Stimulated activated CD8-positive, alpha-beta memory T cell treated with anti-CD3 and anti-CD28 coated beads, Interleukin-7, amount 100 ng/mL, for 48 hours (primary cell): ENCODE data around the gene SLCO4A1.
"Not testable (repeated sequence)": the region's sequence is repeated elsewhere in the genome, so short reads cannot be mapped to it uniquely, and the experiment has no call there.

Experiments
- DNase-seq, 2 donors: peaks; one replicate each; pipeline ENCODE4 v3.0.0-alpha.2; 2020; ENCODE audit warnings: low read depth in 1 of 2; ENCODE audit errors: extremely low read depth in 1 of 2

SLCO4A1 gene

DNA sequence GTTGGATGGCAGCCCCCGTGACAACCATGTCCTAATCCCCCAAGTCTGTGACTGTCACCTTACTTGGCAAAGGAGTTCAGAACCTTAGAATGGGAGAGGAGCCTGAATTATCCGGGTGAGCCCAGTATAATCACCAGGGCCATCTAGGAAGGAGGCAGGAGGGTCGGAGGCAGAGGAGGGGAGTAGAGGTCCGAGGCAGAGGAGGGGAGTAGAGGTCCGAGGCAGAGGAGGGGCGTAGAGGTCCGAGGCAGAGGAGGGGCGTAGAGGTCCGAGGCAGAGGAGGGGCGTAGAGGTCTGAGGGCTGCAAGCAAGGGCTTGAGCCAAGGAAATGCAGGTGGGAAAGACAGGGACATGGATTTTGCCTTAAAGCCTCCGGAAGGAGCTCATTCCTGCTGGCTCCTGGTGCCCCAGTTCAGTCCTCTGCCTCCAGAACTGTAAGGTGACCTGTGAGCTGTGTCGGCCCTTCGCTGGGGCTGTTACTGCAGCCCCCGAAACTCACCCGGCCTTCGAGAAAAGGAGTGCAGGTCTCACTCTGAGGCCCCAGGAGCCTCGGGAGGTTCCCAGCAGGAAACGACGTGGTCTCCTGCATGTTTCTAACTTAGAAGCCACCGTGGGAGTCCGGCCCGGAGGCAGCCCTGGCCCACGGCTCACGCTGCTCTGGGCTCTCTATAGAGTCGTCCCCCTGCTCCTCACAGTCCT lies 20.0 kb upstream of the SLCO4A1 start:
- DNase-seq = no peak

DNA sequence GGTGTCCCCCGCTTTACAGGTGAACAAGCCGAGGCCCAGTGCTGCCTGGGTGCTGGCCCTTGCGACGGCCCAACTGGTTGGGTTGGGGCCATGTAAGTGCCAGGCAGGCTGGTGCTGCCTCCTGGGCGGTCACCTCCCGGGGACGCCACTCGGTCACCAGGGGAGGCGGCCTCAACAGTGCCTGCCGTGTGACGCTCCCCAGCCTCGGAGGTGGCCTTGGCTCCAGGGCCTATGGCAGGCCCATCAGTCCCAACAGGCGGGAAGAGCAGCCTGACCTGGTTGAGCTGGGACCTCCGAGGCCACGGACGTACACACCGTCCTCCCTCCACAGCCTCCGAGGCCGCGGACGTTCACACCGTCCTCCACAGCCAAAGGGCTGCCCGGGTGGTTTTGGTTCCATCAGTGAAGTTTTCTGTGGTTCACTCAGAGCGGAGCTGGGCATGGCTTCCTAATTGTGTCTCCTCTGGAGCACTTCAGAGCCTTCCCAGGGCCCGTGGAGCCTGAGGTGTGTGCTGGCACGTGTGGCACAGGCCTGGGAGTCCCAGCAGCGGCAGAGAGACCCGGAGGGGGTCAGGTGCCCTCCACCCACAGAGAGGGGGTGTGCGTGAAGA lies 19.3 kb upstream of the SLCO4A1 start:
- no peak for DNase-seq

DNA sequence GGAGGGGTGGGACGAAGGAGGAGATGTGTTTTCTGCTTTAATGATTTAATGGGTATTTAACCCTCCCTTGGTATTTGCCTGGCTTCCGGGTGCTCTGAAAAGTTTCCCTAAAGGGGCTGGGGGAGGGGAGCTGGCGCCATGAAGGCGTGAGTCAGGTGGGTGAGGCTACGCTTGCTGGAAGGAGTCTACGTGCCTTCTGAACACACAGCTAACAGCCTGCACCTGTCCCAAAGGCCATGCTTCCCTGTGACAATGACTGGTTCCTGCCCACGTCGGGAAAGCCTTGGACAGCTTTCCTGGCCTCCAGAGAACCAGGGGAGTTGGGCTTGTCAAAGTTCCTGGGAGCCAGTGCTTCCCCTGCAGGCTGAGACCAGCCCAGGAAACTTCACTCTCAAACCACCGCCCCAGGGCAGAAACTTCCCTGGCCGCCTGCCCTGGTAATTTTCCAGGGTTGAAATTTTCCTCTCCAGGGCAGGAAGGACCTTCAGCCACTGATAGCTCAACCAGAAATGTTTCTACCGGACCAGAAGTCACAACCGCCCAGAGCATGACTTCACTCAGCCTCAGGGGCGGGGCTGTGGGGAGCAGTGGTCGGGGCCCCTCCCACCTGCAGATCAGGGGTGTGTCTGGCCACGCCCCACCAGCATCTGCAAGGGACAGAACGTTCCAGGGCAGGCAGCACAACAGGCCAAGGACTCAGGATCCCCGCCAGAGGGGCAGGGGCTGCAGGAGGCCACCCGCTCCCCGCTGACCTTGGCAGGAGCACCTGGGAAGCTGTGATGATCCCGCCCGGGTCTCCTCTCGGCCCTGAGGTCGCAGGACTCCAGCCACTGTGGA lies 18.6 kb upstream of the SLCO4A1 start:
- peak; percentile 86 to 88 for DNase-seq

DNA sequence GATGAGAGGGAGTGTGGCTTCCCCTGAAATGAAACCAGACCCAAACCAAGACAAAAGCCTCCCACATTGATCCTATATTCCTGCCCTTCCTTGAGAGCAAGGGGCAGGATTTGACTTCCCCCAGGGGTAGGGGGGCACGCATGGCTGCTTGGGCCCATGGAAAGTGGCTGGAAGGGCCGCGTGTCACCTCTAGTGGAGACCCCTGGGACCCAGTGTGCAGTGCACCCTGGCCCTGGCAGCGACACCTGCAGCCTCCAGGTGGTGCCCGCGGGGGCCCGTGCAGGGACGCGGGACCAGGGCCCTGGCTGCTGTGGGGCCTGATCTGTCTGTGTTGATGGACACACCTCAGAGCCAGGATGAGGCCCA lies 18.0 kb upstream of the SLCO4A1 start:
- DNase-seq = no peak

DNA sequence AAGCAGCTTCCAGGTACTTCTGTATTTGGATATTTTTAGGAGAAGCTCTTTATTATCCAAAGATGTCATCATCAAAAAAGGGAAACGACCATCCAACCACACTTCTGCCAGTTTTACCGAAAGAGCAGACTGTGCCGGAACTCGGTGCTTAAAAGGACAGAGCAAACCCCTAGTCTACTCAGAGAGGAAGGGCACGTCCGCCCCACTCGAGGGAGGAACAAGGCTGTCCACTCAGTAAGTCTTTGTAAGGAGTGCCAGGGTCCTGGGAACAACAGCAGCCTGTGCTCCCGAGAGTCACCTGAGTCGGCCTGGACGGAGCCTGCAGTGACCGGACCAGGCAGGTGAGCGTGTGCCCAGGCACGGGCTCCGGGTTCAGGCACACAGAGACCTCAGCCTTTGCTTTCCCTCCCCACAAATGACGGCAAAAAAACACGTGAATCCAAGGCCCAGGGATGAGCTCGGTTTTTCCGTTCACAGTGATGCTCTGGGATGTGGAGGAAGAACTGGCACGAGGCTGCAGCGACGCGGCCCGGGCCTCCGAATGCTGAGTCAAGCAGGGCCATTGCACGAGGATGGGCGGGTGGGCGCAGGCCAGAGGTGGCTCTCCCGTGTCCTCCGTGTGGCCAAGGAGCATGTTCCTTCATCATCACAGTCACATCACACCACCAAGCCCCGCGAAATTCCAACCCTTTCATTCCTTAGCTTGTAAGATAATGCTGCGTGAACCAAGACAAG lies 17.4 kb upstream of the SLCO4A1 start:
- no peak for DNase-seq

DNA sequence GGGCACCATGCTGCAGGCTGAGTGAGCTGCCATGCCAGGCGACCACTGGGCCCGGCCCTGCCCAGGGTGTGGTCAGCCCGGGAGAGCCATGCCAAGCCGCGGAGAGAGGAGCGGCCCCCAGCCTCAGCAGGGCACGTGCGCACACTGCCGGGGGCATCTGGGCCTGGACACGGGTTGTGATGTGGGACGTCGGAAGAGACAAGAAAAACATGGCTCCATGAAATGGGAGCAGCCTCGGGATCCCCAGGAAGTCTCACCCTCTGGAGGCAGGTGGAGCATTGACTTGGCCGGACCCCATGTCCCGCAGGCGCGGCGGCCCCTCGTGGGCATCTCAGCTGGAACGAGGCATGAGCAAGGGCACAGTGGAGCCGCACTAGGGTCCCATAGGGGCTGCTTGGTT lies 16.8 kb upstream of the SLCO4A1 start:
- no peak for DNase-seq

DNA sequence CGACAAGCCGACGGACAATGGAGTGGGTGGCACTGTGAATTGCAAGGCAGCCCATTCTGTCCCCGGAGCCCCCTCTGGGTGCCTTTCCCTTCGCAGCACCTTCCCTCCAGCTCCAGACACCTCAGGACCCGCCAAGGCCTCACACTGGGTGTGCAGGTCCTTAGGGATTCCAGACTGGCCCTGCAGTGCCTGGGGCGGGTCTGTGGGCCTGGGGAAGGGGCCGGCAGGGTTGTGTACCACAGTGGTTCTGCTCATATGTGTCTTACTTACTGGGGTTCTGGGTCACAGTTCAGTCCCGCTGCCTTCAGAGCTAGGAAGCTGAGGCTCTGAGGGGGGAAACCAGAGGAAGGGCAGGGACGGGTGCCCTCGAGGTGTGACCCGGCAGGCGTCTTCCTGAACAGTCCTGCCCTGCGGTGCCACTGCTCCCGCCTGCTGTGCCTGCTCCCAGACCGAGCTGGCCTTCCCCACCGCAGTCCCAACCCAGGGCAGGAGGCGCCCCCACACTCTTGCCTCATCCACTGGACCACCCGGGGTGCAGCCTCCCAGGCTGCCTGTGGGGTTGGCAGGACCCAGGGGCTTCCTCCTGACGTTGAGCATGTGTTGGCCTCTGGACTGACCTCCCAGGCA lies 16.3 kb upstream of the SLCO4A1 start:
- DNase-seq = no peak

DNA sequence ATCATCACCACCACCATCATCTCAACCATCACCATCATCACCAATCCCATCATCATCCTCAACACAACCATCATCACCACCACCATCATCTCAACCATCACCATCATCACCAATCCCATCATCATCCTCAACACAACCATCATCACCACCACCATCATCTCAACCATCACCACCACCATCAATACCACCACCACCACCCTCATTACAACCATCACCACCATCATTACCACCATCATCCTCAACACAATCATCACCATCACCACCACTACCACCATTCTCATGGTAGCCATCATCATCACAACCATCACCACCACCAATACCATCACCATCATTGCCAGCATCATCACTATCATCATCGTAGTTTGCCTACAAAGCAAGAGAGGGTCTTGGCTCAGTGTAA lies 14.9 kb upstream of the SLCO4A1 start:
- DNase-seq = not testable (repeated sequence)

DNA sequence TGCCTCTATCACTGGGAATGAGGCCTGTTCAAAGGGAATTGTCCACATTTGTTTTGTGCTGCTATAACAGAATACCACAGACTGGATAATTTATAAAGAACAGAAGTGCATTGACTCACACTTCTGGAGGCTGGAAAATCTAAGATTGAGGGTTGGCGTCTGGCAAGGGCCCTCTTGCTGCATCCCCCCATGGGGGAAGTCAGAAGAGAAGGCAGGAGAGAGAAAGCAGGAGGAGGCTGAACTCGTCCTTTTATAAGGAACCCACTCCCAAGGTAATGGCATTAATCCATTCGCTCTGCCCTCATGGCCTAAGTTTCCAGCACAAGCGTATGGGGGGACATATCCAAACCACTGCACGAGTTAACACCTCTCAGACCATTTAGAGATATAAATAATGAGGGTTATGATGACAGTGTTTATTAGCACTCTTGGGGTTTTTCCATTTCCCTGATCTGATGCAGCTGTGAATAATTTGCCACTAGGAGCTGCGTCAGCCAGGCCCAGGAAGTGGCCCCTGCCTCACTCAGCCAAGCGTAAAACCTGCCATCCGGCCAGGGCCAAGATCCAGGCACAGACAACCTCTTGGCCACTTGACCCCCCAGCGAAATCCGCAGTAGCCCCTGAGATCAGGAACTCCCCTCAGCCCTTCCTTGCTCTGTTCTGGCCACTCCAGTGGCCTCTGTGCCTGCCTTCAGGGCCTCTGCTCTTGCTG lies 14.2 kb upstream of the SLCO4A1 start:
- no peak for DNase-seq

DNA sequence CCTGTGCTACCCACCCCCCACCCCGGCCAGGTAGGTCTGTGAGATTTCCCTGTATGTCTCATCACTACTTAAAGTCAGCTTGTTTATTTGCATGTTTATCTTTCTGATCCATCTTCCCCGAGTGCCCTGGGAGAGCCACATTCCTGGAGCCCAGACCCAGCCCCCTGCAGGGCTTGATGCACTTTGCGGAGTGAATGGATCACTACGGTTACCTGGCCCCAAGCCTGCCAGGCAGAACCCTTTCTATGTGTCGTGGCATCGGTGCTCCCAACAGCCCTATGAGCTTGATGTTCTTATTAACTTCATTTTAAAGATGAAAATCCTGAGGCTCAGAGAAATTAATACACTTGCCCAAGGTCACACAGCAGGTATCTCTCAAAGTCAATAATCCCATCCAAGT lies 13.6 kb upstream of the SLCO4A1 start:
- no peak for DNase-seq

DNA sequence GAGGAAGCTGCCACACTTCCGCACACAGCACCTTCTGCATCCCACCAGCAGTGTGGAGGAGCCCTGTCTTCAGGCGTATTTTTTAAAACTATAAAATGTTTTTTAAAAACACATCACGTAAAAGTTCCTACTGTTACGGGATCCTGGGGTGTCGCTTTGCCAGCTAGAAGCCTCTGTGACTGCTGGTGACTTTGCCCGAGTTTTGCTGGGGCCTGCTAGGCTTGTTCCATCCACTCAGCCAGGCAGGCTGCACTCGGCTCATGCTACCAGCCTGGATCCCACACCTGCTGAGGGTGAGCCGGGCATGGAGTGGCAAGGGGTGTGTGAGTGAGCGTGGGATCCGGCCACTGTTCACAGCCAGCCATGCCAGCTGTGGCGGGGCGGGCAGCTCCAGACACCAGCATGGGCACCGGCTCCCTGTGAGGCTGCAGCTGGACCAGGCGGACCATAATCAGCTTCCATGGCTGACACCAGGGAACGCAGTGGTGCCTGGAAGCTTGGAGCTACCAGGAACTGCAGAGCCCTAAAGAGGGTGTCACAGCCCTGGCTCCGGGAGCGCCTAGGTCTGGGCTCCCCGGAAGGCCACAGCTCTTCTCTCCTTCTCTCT lies 12.3 kb upstream of the SLCO4A1 start:
- no peak for DNase-seq

DNA sequence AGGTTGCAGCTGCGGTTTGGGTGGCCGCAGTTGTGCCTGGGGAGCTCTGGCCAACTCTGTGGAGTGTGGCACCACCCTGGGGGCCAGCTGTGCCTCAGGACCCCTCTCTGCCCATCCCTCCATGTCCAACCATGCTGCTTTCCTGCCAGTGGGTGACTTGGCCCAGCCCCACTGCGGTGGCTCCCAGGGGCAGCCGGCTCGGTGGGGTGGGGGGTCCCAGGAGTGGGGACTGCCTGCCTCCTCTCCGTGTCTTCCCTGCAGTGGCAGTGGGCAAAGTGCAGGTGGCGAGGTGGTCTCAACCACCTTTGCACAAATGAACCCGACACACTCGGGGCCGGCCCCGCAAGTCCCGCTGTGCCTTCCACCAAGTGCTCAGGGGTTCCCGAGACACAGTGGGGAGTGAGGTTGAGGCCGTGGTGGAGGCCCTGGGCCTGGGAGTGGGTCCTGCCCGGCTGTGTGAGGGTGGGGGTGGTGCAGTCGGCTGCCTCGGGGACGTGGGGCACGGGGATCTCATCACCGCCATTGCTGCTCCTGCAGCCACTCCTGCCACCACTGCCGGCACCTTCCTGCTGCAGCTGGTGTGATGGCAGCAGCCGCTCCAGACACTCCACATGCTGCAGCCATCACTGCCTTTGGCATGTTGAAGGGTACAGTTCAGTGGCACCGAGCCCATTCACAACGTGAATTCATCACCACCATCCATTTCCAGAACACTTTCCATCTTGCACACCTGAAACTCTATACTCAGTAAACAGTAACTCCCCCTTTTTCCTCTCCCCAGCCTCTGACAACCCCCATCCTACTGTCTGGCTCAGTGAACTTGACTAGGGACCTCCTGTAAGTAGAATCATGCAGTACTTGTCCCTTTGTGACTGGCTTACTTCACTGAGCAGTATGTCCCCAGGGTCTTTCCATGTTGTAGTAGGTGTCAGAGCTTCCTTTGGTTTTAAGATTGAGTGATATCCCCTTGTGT lies 10.7 kb upstream of the SLCO4A1 start:
- no peak for DNase-seq

DNA sequence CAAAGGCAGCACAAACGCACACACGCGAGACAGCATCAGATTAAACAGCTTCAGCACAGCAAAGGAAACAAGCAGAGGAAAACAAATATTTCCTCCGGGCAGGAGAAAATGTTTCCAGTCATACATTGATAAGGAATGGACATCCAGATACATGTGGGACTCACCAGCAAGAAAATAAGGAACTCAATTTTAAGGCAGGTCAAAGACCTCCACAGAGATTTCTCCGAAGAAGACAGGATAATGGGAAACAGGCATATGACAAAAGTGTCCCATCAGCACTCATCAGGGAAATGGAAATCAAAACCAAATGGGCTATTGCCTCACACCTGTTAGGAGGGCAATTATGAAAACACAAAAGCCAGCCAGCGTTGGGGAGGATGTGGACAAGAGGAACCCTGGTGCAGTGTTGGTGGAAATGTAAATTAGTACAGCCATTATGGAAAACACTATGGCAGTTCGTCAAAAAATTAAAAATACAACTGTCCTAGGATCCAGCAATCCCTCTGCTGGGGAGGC lies 9.7 kb upstream of the SLCO4A1 start:
- no peak for DNase-seq

DNA sequence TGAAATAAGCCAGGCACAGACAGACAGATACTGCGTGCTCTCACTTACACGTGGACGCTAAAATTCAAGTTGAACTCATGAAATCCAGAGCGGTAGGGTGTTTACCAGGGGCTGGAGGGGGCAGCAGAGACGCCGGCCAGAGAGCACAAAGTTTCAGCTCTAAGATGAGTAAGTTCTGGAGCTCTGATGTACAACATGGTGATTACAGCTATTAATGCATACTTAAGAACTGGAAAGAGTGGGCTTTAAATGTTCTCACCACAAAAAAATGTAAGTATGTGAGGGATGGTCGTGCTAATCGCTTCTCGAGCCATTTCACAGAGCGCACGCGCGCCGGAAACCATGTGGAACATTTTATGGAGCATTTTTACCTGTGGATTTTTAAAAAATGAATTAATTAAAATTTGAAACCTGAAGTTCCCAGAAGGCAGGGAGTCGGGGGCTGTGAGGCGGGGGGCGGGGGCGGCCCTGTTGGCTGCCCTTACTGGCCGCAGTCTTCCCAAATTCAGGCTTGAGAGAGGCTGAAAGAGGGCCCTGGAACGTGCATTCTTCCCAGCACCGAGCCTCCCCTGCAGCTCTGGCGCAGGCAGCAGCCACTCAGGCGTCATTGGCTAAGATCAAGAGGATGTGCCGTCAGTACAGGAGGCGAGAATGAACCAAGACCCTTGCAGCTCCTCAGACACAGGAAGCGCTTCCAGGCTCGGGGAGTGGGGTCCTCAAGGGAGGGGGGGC lies 8.5 kb upstream of the SLCO4A1 start:
- no peak for DNase-seq

DNA sequence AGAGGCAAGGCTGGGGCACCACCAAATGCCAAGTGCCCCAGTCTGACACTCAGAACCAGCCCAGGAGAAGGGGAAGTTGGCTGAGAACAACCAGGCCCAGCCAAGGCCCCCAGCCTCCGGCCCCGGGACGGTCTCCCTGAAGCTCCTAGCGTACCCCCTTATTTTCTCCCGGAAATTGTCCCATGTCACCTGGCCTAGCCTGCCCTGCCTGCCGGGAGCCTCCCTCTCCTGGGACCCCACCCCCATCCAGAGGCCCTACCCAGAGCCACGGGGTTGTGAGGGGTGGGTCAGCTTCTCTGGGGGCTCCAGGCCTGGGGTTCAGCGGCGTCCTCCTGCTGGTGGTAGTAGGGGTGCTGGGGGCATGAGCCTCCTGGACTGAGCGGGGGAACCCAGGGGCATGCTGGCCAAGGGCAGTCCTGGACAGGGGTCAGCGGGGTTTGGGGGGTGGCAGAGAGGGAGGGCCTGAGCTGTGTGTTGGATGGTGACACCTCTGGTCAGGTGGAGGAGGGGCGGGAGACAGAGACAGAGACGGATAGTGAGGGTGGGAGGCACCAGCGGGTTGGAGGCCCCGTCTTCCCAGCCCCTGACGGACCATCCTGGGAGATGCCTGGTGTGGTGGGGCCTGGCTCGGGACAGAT lies 7.9 kb upstream of the SLCO4A1 start:
- DNase-seq = no peak

DNA sequence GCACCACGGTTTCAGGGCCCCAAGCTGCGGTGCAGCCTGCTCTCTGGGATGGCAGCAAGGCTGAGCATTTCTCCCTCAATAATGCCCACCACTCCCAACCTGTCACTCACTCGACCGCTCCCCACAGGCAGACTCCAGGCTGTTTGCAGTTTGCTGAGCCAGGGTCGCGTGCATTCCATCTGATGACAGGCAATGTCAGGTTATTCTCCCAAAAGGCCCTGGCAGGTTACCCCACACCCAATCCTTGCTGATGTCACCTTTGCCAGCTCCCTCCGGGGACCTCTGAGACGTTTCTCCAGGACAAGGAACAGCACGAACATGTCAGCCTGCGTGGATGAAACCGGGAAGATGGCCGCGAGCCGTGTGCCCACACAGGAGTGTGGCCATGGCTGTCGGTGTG lies 7.1 kb upstream of the SLCO4A1 start:
- no peak for DNase-seq

DNA sequence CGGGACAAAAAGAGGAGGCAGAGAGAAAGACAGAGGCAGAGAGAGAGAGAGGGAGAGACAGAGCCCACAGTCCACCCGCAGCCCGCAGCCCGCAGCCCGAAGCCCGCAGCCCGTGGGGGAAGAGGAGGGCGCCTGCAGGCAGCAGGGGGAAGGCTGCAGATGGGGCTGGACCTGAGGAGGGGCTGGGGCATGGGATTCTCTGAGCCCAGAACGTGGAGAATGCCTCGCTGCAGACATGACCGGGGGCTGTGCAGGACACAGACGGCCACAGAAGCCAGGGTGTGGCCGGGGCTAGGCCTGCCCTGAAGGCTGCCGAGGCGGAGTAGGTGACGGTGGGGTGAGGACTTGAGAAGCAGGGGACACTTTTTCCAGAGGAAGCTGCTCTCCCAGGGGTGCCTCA lies 6.5 kb upstream of the SLCO4A1 start:
- DNase-seq = no peak
